HG02588 (cell line): Measurements from ENCODE around the gene MFSD12.
"Not testable (repeated sequence)": the region's sequence is repeated elsewhere in the genome, so short reads cannot be mapped to it uniquely, and the experiment has no call there.

Source experiments
- ATAC-seq: cut with Tn5 transposase; IDR thresholded peaks from one replicate; pipeline ENCODE4 v1.9.1; 2021; ENCODE audit warnings: mild to moderate bottlenecking, moderate library complexity; ENCODE audit not compliant: unreplicated experiment

MFSD12 gene

DNA sequence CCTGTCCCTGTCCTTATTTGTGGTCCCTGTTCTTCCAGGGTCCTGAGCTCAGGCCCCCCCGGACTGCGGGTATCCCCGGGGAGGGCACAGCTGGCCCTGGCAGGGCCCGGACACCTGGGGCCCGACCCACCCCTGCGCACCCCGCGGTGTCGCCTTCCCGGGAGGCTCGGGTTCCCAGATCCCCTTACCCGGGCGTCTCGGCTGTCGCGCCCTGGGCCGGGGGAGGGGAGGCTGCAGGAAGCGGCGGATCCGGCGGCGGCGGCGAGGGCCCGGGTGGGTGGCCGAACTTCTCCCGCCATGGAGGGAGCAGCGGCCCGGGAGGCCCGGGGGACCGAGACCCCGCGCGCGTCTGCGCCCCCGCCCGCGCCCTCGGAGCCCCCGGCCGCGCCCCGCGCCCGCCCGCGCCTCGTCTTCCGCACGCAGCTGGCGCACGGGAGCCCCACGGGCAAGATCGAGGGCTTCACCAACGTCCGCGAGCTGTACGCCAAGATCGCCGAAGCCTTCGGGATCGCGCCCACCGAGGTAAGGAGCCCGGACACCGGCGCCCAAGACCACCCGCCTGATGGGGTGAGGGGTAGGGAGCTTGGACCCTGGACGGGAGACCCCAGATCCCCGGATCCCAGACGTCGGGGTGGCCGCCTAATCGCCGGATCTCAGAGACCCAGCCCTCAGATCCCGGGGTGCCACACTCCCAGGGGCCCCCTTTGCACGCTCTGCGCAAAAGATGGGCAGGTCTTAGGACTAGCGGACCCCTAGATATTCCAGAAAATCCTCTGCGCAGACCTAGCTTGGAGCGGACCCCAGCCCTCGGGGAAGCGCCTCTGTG is 28.1 kb upstream of the MFSD12 start, which contains the start of gene GIPC3:
Gene GIPC3, plus strand, starts transcription at position 178 of the 826 bp plus-strand sequence. Its CDS starts 120 bp downstream, at position 298.
- ATAC-seq, result no peak

GRCh38 chr19:3584036-3584802 is 26.8 kb upstream of the MFSD12 start:
- ATAC-seq, result not testable (repeated sequence)

DNA sequence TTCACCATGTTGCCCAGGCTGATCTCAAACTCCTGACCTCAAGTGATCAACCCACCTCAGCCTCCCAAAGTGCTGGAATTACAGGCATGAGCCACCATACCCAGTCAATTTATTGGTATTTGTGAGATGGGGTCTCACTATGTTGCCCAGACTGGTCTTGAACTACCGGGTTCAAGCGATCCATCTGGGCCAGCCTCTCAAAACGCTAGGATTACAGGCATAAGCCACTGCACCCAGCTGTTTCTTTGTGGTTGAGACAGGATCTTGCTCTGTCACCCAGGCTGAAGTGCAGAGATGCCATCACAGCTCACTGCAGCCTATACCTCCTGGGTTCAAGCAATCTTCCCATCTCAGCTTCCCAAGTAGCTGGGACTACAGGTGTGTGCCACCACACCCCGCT is 24.4 kb upstream of the MFSD12 start:
- ATAC-seq, result not testable (repeated sequence)

DNA sequence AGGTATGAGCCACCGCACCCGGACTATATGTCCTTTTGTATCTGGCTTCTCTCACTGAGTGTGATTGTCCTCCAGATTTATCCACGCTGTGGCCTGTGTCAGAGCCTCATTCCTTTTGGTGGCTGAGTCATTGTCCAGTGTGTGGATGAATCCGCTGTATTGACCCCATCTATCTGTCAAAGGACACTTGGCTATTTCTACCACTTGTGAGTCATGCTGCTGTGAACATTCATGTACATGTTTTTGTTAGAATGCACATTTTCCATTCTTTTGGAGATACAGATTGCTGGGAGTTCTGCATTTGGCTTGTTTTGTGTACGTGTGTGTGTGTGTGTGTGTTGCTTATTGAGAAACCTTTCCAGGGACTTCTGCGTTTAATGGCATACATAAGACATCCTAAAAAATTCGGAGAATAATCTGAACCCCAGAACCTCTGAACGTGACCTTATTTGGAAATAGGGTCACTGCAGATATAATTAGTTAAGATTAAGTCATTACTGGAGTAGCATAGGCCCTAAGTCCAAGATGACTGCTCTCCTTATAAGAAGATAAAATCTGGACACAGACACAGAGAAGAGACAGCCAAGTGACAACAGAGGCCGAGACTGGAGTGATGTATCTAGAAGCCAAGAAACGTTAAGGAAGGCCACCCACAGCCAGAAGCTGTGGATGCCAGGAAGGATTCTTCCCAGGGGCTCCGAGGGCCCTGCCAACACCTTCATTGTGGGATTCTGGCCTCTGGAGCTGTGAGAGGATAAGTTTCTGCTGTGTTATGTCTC is 23.0 kb upstream of the MFSD12 start:
- ATAC-seq, result no peak

- no peak for ATAC-seq
Measured at GRCh38 chr19:3578390-3578789, 21.0 kb upstream of the MFSD12 start.

DNA sequence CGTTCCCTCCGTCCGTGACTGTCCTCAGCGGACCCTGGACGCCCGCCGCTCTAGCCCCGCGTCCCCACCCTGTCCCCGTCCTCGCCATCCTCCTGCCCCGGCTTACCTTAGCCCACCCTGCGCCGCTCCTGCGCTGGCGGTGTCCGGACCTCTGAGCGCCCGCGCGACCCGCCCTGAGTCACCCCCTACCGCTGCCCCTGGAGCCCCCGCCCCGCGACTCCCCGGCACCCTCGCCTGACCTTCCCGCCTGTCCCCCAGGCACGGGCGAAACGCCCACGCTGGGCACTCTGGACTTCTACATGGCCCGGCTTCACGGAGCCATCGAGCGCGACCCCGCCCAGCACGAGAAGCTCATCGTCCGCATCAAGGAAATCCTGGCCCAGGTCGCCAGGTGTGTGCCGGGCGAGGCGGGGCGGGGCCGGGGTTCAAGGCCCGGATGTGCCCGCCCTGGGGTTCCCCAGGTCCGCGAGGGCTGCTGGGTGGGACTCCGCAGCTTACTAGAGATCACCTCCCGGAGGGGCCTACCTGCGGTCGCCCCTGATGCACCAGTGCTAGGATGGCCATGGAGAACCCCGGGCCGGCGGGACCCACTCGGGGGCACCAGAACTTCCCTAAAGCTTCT is 20.4 kb upstream of the MFSD12 start:
- ATAC-seq, result no peak

DNA sequence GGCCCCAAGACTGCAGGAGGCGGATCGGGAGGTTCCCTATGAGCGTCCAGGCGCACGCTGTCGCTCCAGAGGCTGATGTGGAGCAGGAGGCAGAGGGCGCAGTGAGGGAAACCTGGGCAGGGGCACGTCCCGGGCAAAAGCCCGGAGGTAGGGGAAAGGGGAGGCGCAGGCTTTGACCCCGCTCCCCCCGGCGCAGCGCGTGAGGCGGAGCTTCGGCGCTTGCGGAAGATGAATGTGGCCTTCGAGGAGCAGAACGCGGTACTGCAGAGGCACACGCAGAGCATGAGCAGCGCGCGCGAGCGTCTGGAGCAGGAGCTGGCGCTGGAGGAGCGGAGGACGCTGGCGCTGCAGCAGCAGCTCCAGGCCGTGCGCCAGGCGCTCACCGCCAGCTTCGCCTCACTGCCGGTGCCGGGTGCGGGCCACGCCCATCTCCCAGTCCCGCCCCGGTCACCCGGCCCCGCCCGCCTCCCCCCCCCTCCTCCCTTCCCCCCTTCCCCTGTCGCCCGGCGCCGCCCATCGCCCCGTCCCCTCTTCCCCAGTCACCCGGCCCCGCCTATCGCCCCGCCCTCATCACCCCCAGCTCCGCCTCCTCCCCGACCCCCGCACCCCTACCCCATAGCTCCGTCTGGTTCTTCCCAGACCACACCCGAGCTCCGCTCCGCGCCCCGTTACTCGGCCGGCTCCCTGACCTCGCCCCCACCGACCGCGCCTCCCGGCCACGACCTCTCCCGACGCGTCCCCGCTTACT is 19.5 kb upstream of the MFSD12 start:
- ATAC-seq, result no peak

DNA sequence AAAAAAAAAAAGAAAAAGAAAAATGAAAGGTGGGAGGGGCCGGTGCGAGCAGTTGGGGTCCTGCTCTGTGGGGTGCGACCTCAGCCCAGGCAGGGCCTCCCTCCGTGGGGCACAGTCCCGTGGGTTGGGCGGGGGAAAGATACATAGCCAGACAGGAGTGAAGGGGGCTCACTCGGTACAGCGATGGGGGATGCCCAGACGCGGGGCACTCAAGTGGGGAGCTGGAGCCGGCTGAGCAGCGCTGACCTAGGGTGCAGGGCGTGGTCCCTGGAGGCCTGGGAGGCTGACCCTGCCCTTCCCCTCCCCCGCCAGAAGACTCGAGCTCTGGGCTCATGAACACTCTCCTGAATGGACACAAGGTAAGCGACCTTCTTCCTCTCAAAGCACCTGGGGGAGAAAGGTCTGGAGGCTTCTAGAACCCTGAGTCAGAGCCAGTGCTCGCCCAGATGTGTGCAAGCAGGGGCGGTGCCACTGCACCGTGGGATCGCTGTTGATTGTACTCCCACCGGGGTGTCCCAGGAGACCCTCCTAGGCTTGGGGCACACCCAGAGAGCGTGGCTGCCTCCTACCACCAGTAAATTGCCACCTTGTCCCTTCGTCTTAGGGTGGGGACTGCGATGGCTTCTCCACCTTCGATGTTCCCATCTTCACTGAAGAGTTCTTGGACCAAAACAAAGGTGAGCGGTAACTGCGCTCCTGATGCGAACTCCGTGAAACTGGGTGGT is 18.7 kb upstream of the MFSD12 start:
- ATAC-seq, result no peak

GRCh38 chr19:3575260-3575741 is 17.9 kb upstream of the MFSD12 start:
- no peak for ATAC-seq

GRCh38 chr19:3573858-3574637 is 16.7 kb upstream of the MFSD12 start:
- no peak for ATAC-seq

DNA sequence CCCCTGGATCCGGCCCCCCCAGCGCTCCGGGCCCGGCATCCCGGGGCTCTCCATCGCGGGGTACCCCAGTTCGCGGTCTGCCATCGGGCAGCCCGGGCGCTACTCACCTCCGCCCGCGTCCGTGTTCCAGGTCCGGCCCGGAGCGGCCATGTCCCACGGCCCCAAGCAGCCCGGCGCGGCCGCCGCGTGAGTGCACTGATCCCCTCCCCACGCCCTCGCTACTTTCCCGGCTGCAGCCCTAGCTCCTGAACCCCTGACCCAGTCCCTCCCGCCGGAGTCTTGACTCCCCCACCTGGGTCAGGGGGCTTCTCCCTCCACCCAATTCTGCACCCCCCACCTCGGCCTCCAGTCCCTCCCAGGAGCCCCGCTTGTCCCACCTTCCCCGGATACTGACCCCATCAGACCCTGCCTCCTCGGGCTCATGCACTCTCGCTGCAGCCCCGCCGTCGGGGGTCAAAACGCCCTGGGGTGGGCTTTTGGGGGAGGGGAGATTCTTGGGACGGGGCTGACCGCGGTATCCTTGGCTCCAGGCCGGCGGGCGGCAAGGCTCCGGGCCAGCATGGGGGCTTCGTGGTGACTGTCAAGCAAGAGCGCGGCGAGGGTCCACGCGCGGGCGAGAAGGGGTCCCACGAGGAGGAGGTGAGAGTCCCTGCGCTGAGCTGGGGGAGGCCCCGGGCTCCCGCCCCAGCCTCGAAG is 15.9 kb upstream of the MFSD12 start:
- no peak for ATAC-seq

DNA sequence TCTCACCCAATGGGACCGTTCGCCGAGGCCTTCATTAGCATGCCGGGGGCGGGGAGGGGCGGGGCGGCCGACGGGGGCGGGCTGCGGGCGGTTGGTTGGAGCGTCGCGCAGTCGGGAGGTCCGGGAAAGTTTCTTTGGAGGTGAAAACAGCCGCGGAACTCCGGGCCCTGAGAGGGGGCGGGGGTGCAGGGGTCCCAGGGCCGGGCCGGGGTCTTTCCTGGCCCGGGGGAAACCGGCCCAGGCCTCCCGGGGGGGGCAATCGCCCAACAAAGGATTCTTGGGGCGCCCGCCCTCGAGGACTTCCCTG is 15.4 kb upstream of the MFSD12 start, which contains the start of gene HMG20B:
Gene HMG20B, plus strand, starts transcription at position 90 of the 307 bp plus-strand sequence. CDS start 366 bp downstream, outside the sequence.
- ATAC-seq, result no peak

DNA sequence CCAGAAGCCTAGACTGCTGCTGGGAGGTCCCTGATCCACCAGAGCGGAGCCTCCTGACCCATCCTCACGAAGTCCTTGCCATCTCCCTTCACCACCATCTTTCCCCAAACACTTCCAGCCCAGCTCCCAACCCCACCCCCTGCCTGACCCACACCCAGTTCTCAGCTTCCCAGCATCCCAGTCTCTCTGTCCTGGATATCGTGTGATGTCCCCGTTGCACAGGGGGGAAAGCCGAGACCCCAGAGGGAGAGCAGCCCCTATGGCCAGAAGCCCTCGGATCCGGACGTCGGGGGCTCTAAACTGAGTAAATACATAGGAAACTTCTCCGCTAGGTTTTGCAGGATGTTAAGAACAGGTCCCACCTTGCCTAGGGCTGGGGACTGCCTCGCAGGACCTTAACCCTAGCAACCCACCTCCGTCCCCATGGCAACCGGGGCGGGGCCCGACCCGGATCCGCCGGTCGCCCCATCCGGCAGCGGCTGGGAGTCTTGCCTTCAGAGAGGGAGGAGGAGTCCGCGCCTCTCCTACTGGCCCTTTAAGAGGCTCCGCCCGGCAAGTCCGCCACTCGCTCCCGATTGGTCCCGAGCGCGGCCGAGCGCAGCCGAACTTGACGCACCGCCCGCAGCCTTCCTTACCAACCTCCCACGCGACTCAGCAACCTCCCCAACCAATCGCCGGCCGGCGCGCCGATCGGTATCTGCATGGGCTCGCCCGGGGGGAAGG is 14.9 kb upstream of the MFSD12 start:
- peak; percentile 83 for ATAC-seq

GRCh38 chr19:3570606-3571011 is 13.2 kb upstream of the MFSD12 start:
- no peak for ATAC-seq

DNA sequence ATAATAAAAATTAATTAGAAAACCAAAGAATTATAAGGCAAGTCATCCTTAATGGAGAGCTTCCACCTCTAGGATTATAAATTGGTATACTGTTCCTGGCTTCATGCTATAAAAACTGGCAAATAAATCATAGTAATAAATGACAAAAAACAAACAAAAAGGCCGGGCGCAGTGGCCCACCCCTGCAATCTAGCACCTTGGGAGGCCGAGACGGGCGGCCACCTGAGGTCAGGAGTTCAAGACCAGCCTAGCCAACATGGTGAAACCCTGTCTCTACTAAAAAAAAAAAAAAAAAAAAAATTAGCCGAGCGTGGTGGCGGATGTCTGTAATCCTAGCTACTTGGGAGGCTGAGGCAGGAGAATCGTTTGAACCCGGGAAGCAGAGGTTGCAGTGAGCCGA is 12.7 kb upstream of the MFSD12 start:
- ATAC-seq, result not testable (repeated sequence)

DNA sequence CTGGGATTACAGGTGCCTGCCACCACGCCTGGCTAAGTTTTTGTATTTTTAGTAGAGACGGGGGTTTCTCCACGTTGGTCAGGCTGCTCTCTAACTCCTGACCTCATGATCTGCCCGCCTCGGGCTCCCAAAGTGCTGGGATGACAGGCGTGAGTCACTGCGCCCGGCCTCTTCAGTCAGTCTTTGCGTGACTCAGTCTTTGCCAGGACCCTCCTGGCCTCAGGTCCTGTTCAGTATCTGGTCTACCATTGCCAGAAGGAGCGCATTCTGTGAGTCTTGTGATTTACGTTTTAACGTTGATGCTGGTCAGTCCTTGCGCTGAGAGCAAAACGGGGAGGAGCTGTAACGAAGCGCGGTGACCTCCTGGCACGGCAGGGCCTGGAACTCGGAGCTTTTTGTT is 7.8 kb upstream of the MFSD12 start:
- no peak for ATAC-seq
